CD4-positive, CD25-positive, alpha-beta regulatory T cell (primary cell): ENCODE measurements around the gene DCUN1D4. TPM values are rescaled to one million over a fixed set of nuclear protein-coding genes. Genes with fewer than 3 reads are reported as not detected.

ENCODE experiments used
- ATAC-seq, 2 donors: fragments of 150-1000 bp; cut with Tn5 transposase; one replicate each; pipeline ENCODE4 v1.10.0; 2021; ENCODE audit warnings: low read depth in 2 of 2, moderate number of reproducible peaks in 2 of 2, moderate library complexity in 1 of 2
- DNase-seq, 3 donors: peaks; one replicate each; pipeline versions ENCODE4 v3.0.0 to v3.0.0-alpha.2; 2012 to 2022; ENCODE audit warnings: mixed read lengths in 1 of 3
- H3K27ac ChIP-seq: one replicate; pipeline ENCODE4 v1.7.0; 2013; ENCODE audit warnings: mild to moderate bottlenecking, low read length; ENCODE audit not compliant: insufficient read depth, poor library complexity, severe bottlenecking
- H3K27me3 ChIP-seq: one replicate; pipeline ENCODE4 v1.7.0; 2013; ENCODE audit warnings: low read length; ENCODE audit not compliant: control insufficient read depth, insufficient read depth
- H3K36me3 ChIP-seq: one replicate; pipeline ENCODE4 v1.7.0; 2013; ENCODE audit warnings: mild to moderate bottlenecking, low read length, moderate library complexity; ENCODE audit not compliant: control insufficient read depth, insufficient read depth
- H3K4me1 ChIP-seq: 2 replicates; pipeline ENCODE4 v1.7.0; 2013; ENCODE audit warnings: mild to moderate bottlenecking, low read length; ENCODE audit not compliant: insufficient read depth, control insufficient read depth, poor library complexity, severe bottlenecking
- H3K4me3 ChIP-seq: one replicate; pipeline ENCODE4 v1.7.0; 2013; ENCODE audit warnings: low read depth, mild to moderate bottlenecking, low read length, moderate library complexity
- H3K9me3 ChIP-seq, 2 experiments: 1 replicate in 1 of 2; 2 replicates in 1 of 2; pipeline ENCODE4 v1.7.0; 2013; ENCODE audit warnings: low read length in 2 of 2, mild to moderate bottlenecking in 1 of 2, moderate library complexity in 1 of 2; ENCODE audit not compliant: control insufficient read depth in 2 of 2
- H3K27ac Mint-ChIP-seq, 3 donors: one replicate each; pipeline ENCODE4 v1.8.0; 2020 to 2022; ENCODE audit warnings: mild to moderate bottlenecking in 3 of 3, mixed read lengths in 3 of 3, moderate library complexity in 2 of 3
- H3K27me3 Mint-ChIP-seq: one replicate; pipeline ENCODE4 v1.8.0; 2022; ENCODE audit warnings: mild to moderate bottlenecking, mixed read lengths
- H3K36me3 Mint-ChIP-seq: one replicate; pipeline ENCODE4 v1.8.0; 2020; ENCODE audit warnings: mixed read lengths
- H3K4me1 Mint-ChIP-seq, 4 donors: one replicate each; pipeline ENCODE4 v1.8.0; 2020 to 2022; ENCODE audit warnings: mixed read lengths in 4 of 4, mild to moderate bottlenecking in 1 of 4
- H3K4me3 Mint-ChIP-seq, 4 donors: one replicate each; pipeline ENCODE4 v1.8.0; 2020 to 2022; ENCODE audit warnings: mild to moderate bottlenecking in 4 of 4, mixed read lengths in 4 of 4, moderate library complexity in 3 of 4
- H3K9me3 Mint-ChIP-seq, 7 donors: one replicate each; pipeline ENCODE4 v1.8.0; 2020 to 2022; ENCODE audit warnings: mixed read lengths in 7 of 7, mild to moderate bottlenecking in 3 of 7, moderate library complexity in 2 of 7
- polyA plus RNA-seq, 4 donors: library from polyadenylated mRNA; unstranded; fragments of 300-500 nt; fragmentation: Illumina TruSeq; gene quantifications; one replicate each; pipeline ENCODE4 v1.2.3, GENCODE V29; 2021
- total RNA-seq: library from RNA; stranded (reverse); gene quantifications from one replicate; pipeline ENCODE4 v1.2.3, GENCODE V29; 2022

DCUN1D4 gene
- total and polyA plus RNA-seq, 5 donors from 2014 or later, result 9.7 to 28.1 (median 17.9) TPM

GRCh38 chr4:51845711-51846110, 2.8 kb downstream of the DCUN1D4 start:
- H3K27ac Mint-ChIP-seq, result peak overlapping the region in 1 of 3 donors; percentile 22

GRCh38 chr4:51849430-51849829, 6.5 kb downstream of the DCUN1D4 start:
- Histone ChIP-seq H3K4me3 (no peak overlapping the region), H3K36me3 (no peaks in the 10 kb centered on the region), H3K4me1 (peaks cover 7% of the 10 kb centered on the region), H3K9me3 (no peaks in the 10 kb centered on the region), H3K27ac (no peak overlapping the region), H3K27me3 (no peaks in the 10 kb centered on the region)
- Mint-ChIP-seq H3K27ac (no peak overlapping the region), H3K9me3 (no peaks in the 10 kb centered on the region), H3K36me3 (no peaks in the 10 kb centered on the region), H3K4me1 (peaks cover 30 to 65% (median 45%) of the 10 kb centered on the region in 4 donors), H3K27me3 (no peaks in the 10 kb centered on the region), H3K4me3 (no peak overlapping the region)
- DNase-seq, result no peak
- ATAC-seq, result no peak

More at GRCh38 chr4:51845711-51846110, 2.8 kb downstream of the DCUN1D4 start:
- no peak overlapping the region for H3K27ac ChIP-seq
- peaks cover 20% of the 10 kb centered on the region for H3K4me1 ChIP-seq
- DNase-seq (no peak), ATAC-seq (no peak)
- no peaks in the 10 kb centered on the region for H3K36me3 Mint-ChIP-seq
- H3K9me3 ChIP-seq, result no peaks in the 10 kb centered on the region
- peaks cover 7% of the 10 kb centered on the region for H3K27me3 Mint-ChIP-seq
- H3K4me3 Mint-ChIP-seq, result peak overlapping the region in 3 of 4 donors; percentile 91 to 94 (median 92)
- H3K27me3 ChIP-seq, result no peaks in the 10 kb centered on the region
- no peaks in the 10 kb centered on the region for H3K9me3 Mint-ChIP-seq
- H3K4me1 Mint-ChIP-seq, result peaks cover 34 to 47% (median 37%) of the 10 kb centered on the region in 4 donors
- H3K36me3 ChIP-seq, result no peaks in the 10 kb centered on the region
- H3K4me3 ChIP-seq, result no peak overlapping the region

- no peak overlapping the region for H3K4me3 ChIP-seq
- H3K27ac Mint-ChIP-seq, result no peak overlapping the region
- no peaks in the 10 kb centered on the region for H3K36me3 ChIP-seq
- H3K36me3 Mint-ChIP-seq, result no peaks in the 10 kb centered on the region
- H3K4me1 Mint-ChIP-seq, result peaks cover 28 to 64% (median 41%) of the 10 kb centered on the region in 4 donors
- no peaks in the 10 kb centered on the region for H3K27me3 Mint-ChIP-seq
- no peak overlapping the region for H3K4me3 Mint-ChIP-seq
- no peaks in the 10 kb centered on the region for H3K27me3 ChIP-seq
- no peaks in the 10 kb centered on the region for H3K9me3 Mint-ChIP-seq
- no peak for DNase-seq
- no peak overlapping the region for H3K27ac ChIP-seq
- no peaks in the 10 kb centered on the region for H3K4me1 ChIP-seq
- ATAC-seq, result no peak
- no peaks in the 10 kb centered on the region for H3K9me3 ChIP-seq
These were observed 7.3 kb downstream of the DCUN1D4 start for GRCh38 chr4:51850294-51850693.

GRCh38 chr4:51851090-51851936, 8.4 kb downstream of the DCUN1D4 start:
- H3K4me1 ChIP-seq, result no peaks in the 10 kb centered on the region
- Mint-ChIP-seq H3K9me3 (no peaks in the 10 kb centered on the region), H3K4me1 (peaks cover 19 to 59% (median 36%) of the 10 kb centered on the region in 4 donors), H3K36me3 (no peaks in the 10 kb centered on the region), H3K27me3 (no peaks in the 10 kb centered on the region), H3K27ac (peak overlapping the region; percentile 39 to 48 (median 40)), H3K4me3 (peak overlapping the region in 2 of 4 donors; percentile 17 to 36)
- no peaks in the 10 kb centered on the region for H3K9me3 ChIP-seq
- no peak for DNase-seq
- H3K36me3 ChIP-seq, result no peaks in the 10 kb centered on the region
- H3K27ac ChIP-seq, result no peak overlapping the region
- H3K4me3 ChIP-seq, result no peak overlapping the region
- no peaks in the 10 kb centered on the region for H3K27me3 ChIP-seq
- no peak for ATAC-seq

GRCh38 chr4:51851937-51852290, 9.0 kb downstream of the DCUN1D4 start:
- H3K9me3 ChIP-seq, result no peaks in the 10 kb centered on the region

GRCh38 chr4:51853027-51853682, 10.2 kb downstream of the DCUN1D4 start:
- Histone ChIP-seq H3K36me3 (no peaks in the 10 kb centered on the region), H3K27ac (no peak overlapping the region), H3K9me3 (no peaks in the 10 kb centered on the region), H3K4me3 (no peak overlapping the region), H3K4me1 (no peaks in the 10 kb centered on the region), H3K27me3 (no peaks in the 10 kb centered on the region)
- Mint-ChIP-seq H3K27ac (no peak overlapping the region), H3K27me3 (no peaks in the 10 kb centered on the region), H3K4me3 (no peak overlapping the region), H3K36me3 (peaks cover 11% of the 10 kb centered on the region), H3K9me3 (no peaks in the 10 kb centered on the region), H3K4me1 (peaks cover 3 to 55% (median 33%) of the 10 kb centered on the region in 4 donors)
- ATAC-seq (no peak), DNase-seq (no peak)

More at GRCh38 chr4:51851937-51852290, 9.0 kb downstream of the DCUN1D4 start:
- Mint-ChIP-seq H3K4me1 (peaks cover 13 to 54% (median 33%) of the 10 kb centered on the region in 4 donors), H3K36me3 (peaks cover 3% of the 10 kb centered on the region), H3K27ac (peak overlapping the region in 2 of 3 donors; percentile 39 to 48), H3K27me3 (no peaks in the 10 kb centered on the region), H3K4me3 (peak overlapping the region in 1 of 4 donors; percentile 36), H3K9me3 (no peaks in the 10 kb centered on the region)
- Histone ChIP-seq H3K4me3 (no peak overlapping the region), H3K27ac (no peak overlapping the region), H3K36me3 (no peaks in the 10 kb centered on the region), H3K4me1 (no peaks in the 10 kb centered on the region), H3K27me3 (no peaks in the 10 kb centered on the region)
- ATAC-seq (no peak), DNase-seq (no peak)

GRCh38 chr4:51855270-51855669, 12.3 kb downstream of the DCUN1D4 start:
- peaks cover 9 to 53% (median 29%) of the 10 kb centered on the region in 4 donors for H3K4me1 Mint-ChIP-seq

More at GRCh38 chr4:51855270-51855669, 12.3 kb downstream of the DCUN1D4 start:
- ATAC-seq, result no peak
- Mint-ChIP-seq H3K4me3 (no peak overlapping the region), H3K27me3 (no peaks in the 10 kb centered on the region), H3K27ac (no peak overlapping the region), H3K36me3 (peaks cover 14% of the 10 kb centered on the region), H3K9me3 (no peaks in the 10 kb centered on the region)
- Histone ChIP-seq H3K36me3 (no peaks in the 10 kb centered on the region), H3K9me3 (no peaks in the 10 kb centered on the region), H3K4me3 (no peak overlapping the region), H3K27ac (no peak overlapping the region), H3K4me1 (no peaks in the 10 kb centered on the region), H3K27me3 (no peaks in the 10 kb centered on the region)
- no peak for DNase-seq
